Esophagus squamous epithelium (tissue), 5 donors: ENCODE measurements around the gene BMX. TPM values are rescaled to one million over a fixed set of nuclear protein-coding genes. Genes with fewer than 3 reads are reported as not detected.

Source experiments
- DNase-seq: peaks from one replicate; lab custom pipeline; 2025; lab: John Stamatoyannopoulos, UW
- H3K27ac ChIP-seq, 4 donors: fragments of 200-600 bp; sonication (generic); one replicate each; pipeline ENCODE4 v1.5.1; 2016 to 2019; ENCODE audit warnings: mild to moderate bottlenecking in 1 of 4
- H3K27me3 ChIP-seq, 4 donors: fragments of 200-600 bp; sonication (generic); 1 replicate in 3 of 4; 2 replicates in 1 of 4; pipeline versions ENCODE4 v1.5.1 to v1.6.0; 2017 to 2021; ENCODE audit warnings: antibody characterized with exemption in 1 of 4
- H3K36me3 ChIP-seq, 3 donors: fragments of 200-600 bp; sonication (generic); one replicate each; pipeline ENCODE4 v1.5.1; 2016 to 2019
- H3K4me1 ChIP-seq, 3 donors: fragments of 200-600 bp; sonication (generic); one replicate each; pipeline ENCODE4 v1.5.1; 2017 to 2019
- H3K4me3 ChIP-seq, 4 donors: fragments of 200-600 bp; sonication (generic); 1 replicate in 3 of 4; 2 replicates in 1 of 4; pipeline ENCODE4 v1.5.1; 2016 to 2019; ENCODE audit warnings: mild to moderate bottlenecking in 2 of 4, moderate library complexity in 1 of 4
- H3K9me3 ChIP-seq, 3 donors: fragments of 200-600 bp; sonication (generic); one replicate each; pipeline ENCODE4 v1.5.1; 2016 to 2019
- POLR2A ChIP-seq, 4 donors: fragments of 450-650 bp; IDR thresholded peaks; one replicate each; pipeline ENCODE4 v1.6.1; 2017; ENCODE audit warnings: antibody characterized with exemption in 4 of 4, mild to moderate bottlenecking in 4 of 4, moderate library complexity in 3 of 4
- WGBS, 2 donors: methylation state at CpG; one replicate each; pipeline ENCODE4 v1.1.5; 2018; 5-methylcytosine and 5-hydroxymethylcytosine counted together
- intact Hi-C: fragments of 100-400 bp; cut with DNase I; formaldehyde crosslinking; loops from one replicate; pipeline ENCODE4 v1.15.0; 2022
- total RNA-seq, 4 donors: library from RNA; depleted of rRNA; stranded (reverse); fragments of >200 nt; gene quantifications; one replicate each; pipeline ENCODE4 v1.1.0, GENCODE V29; 2016
- TF ChIP-seq, protein P1 (sequence below), 6 experiments: fragments of 450-650 bp in 4 of 6; fragments of 200-600 bp in 2 of 6; sonication (generic) in 2 of 6; IDR thresholded peaks; one replicate each; pipeline ENCODE4 v1.5.1; 2016 to 2019; ENCODE audit warnings: antibody characterized with exemption in 6 of 6, mild to moderate bottlenecking in 4 of 6, moderate library complexity in 4 of 6
- donor health status: DM: yes; HTN: yes; CAD: no.

BMX gene
- total RNA-seq, 4 donors from 2014 or later, result 0.79 to 2.5 (median 1.2) TPM; not detected in 1

GRCh38 chrX:15495801-15496200, 4.8 kb upstream of the BMX start:
- H3K36me3 ChIP-seq, result no peaks in the 10 kb centered on the region
- intact Hi-C loops, result no loop called here
- H3K4me3 ChIP-seq, result no peak overlapping the region
- H3K27ac ChIP-seq, result no peak overlapping the region
- 65 to 81% methylated on average over 4 of the region's 4 CpGs for WGBS, 2 donors
- TF ChIP-seq POLR2A (IDR thresholded peaks at IDR 0.05), result no peak
- TF ChIP-seq, protein P1, sequence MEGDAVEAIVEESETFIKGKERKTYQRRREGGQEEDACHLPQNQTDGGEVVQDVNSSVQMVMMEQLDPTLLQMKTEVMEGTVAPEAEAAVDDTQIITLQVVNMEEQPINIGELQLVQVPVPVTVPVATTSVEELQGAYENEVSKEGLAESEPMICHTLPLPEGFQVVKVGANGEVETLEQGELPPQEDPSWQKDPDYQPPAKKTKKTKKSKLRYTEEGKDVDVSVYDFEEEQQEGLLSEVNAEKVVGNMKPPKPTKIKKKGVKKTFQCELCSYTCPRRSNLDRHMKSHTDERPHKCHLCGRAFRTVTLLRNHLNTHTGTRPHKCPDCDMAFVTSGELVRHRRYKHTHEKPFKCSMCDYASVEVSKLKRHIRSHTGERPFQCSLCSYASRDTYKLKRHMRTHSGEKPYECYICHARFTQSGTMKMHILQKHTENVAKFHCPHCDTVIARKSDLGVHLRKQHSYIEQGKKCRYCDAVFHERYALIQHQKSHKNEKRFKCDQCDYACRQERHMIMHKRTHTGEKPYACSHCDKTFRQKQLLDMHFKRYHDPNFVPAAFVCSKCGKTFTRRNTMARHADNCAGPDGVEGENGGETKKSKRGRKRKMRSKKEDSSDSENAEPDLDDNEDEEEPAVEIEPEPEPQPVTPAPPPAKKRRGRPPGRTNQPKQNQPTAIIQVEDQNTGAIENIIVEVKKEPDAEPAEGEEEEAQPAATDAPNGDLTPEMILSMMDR (IDR thresholded peaks at IDR 0.05), result no peak
- H3K9me3 ChIP-seq, result no peaks in the 10 kb centered on the region
- DNase-seq, result no peak
- no peaks in the 10 kb centered on the region for H3K27me3 ChIP-seq
- H3K4me1 ChIP-seq, result peaks cover 0 to 34% (median 5%) of the 10 kb centered on the region in 3 donors

DNA sequence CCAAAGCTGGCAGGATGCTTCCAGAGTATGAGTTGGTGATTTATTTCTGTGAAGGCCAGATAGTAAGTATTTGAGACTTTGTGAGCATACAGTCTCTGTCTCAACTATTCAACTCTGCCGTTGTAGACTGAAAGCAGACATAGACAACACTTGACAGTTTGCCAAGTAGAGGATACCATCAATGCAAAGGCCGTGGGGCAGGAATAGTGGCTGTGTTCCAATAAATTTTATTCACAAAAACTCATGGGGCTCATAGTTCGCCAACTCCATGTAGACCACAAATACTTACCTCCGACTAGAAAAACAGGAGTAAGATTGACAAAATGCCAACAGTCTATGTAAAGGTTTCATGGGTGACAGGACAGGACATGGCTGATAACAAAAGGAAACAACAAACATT, 3.8 kb upstream of the BMX start:
- Histone ChIP-seq H3K36me3 (no peaks in the 10 kb centered on the region), H3K4me1 (peaks cover 0 to 27% (median 5%) of the 10 kb centered on the region in 3 donors), H3K27ac (peak overlapping the region in 1 of 4 donors; percentile 21), H3K9me3 (no peaks in the 10 kb centered on the region), H3K4me3 (no peak overlapping the region), H3K27me3 (no peaks in the 10 kb centered on the region)
- WGBS, 2 donors, result 23 to 31% methylated on average over 4 of the region's 4 CpGs
- DNase-seq, result no peak
- TF ChIP-seq, protein P1 (IDR thresholded peaks at IDR 0.05), result no peak
- no peak for TF ChIP-seq POLR2A (IDR thresholded peaks at IDR 0.05)
- intact Hi-C loops, result no loop called here

DNA sequence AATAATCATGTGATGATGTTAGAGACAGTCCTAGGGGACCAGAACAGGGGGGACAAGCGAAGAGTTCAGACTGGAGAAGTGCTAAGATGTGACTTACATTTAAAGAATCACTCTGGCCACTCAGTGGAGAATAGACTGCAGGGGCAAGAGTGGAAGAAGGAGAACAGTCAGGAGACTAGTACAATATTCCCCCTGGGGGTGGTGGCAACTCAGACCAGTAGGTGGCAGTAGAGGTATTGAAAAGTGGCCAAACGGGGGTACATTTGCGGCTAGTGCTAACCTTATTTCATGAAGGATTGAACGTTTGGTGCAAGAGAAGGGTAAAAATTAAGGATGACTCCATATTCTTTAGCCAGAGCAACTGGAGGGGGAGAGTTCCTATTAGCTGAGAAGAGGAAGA, 2.7 kb upstream of the BMX start:
- Histone ChIP-seq H3K9me3 (no peaks in the 10 kb centered on the region), H3K36me3 (no peaks in the 10 kb centered on the region), H3K4me1 (peaks cover 0 to 18% (median 0%) of the 10 kb centered on the region in 3 donors), H3K4me3 (no peak overlapping the region), H3K27me3 (no peaks in the 10 kb centered on the region), H3K27ac (no peak overlapping the region)
- no peak for TF ChIP-seq POLR2A (IDR thresholded peaks at IDR 0.05)
- TF ChIP-seq, protein P1 (IDR thresholded peaks at IDR 0.05), result peak in 5 of 6 experiments; percentile 41 to 71 (median 52)
- WGBS, 2 donors, result 10 to 19% methylated on average over 4 of the region's 4 CpGs
- DNase-seq, result no peak
- intact Hi-C loops, result no loop called here

- TF ChIP-seq POLR2A (IDR thresholded peaks at IDR 0.05), result no peak
- TF ChIP-seq, protein P1 (IDR thresholded peaks at IDR 0.05), result no peak
- H3K27ac ChIP-seq, result no peak overlapping the region
- 52 to 61% methylated on average over 2 of the region's 2 CpGs for WGBS, 2 donors
These were observed 1.9 kb upstream of the BMX start for GRCh38 chrX:15498741-15499140.

GRCh38 chrX:15499976-15500375, 631 bp upstream of the BMX start:
- TF ChIP-seq, protein P1 (IDR thresholded peaks at IDR 0.05), result no peak
- no peak for TF ChIP-seq POLR2A (IDR thresholded peaks at IDR 0.05)
- DNase-seq, result no peak
- intact Hi-C loops, result no loop called here
- Histone ChIP-seq H3K4me3 (no peak overlapping the region), H3K36me3 (no peaks in the 10 kb centered on the region), H3K4me1 (peaks cover 0 to 13% (median 0%) of the 10 kb centered on the region in 3 donors), H3K9me3 (no peaks in the 10 kb centered on the region), H3K27ac (peak overlapping the region in 2 of 4 donors; percentile 21 to 34), H3K27me3 (no peaks in the 10 kb centered on the region)
- WGBS, 2 donors, result 71 to 82% methylated on average over 3 of the region's 3 CpGs

More at GRCh38 chrX:15498741-15499140, 1.9 kb upstream of the BMX start:
- H3K9me3 ChIP-seq, result no peaks in the 10 kb centered on the region
- H3K4me3 ChIP-seq, result no peak overlapping the region
- intact Hi-C loops, result no loop called here
- H3K36me3 ChIP-seq, result no peaks in the 10 kb centered on the region
- no peaks in the 10 kb centered on the region for H3K27me3 ChIP-seq
- H3K4me1 ChIP-seq, result peaks cover 0 to 14% (median 0%) of the 10 kb centered on the region in 3 donors
- no peak for DNase-seq
